GM10248 (cell line): ENCODE measurements around the gene RICTOR.
"Not testable (repeated sequence)": the region's sequence is repeated elsewhere in the genome, so short reads cannot be mapped to it uniquely, and the experiment has no call there.

Source experiments
- CTCF ChIA-PET: fragments of 300-600 bp; sonication (Branson Sonifier 250); formaldehyde crosslinking; extraction: SDS; loops from one replicate; lab custom pipeline; 2021; ENCODE audit warnings: antibody characterized with exemption; lab: Yijun Ruan, JAX
- POLR2A ChIA-PET: fragments of 350-650 bp; sonication (Branson Sonifier 250); formaldehyde crosslinking; extraction: SDS; loops from one replicate; lab custom pipeline; 2020; ENCODE audit warnings: antibody characterized with exemption; lab: Yijun Ruan, JAX
- DNase-seq: peaks from one replicate; pipeline ENCODE4 v3.0.0; 2012; ENCODE audit errors: extremely low spot score
- CTCF ChIP-seq: IDR thresholded peaks from 2 replicates; pipeline ENCODE4 v1.5.1; 2012; ENCODE audit warnings: mild to moderate bottlenecking, low read depth; ENCODE audit errors: extremely low read depth, missing control alignments, control extremely low read depth

The RICTOR gene

DNA sequence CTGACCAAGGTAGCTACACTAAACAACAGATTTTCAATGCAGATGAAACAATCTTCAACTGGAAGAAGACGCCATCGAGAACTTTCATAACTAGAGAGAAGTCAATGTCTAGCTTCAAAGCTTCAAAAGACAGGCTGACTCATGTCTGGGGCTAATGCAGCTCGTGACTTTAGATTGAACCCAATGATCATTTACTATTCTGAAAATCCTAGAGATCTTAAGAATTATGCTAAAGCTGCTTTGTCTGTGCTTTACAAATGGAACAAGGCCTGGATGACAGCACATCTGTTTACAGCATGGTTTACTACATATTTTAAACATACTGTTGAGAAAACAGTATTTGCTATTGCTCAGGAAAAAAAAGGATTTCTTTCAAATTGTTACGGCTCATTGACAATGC, 54.9 kb downstream of the RICTOR start:
- no peak for DNase-seq
- ChIA-PET CTCF (no interaction called here), POLR2A (no interaction called here)
- no peak for TF ChIP-seq CTCF

GRCh38 chr5:39017504-39017903, 56.7 kb downstream of the RICTOR start:
- CTCF ChIA-PET, result no interaction called here
- TF ChIP-seq CTCF, result no peak
- no peak for DNase-seq
- POLR2A ChIA-PET, result no interaction called here

- DNase-seq, result no peak
- TF ChIP-seq CTCF, result no peak
- ChIA-PET CTCF (no interaction called here), POLR2A (no interaction called here)
Measured at GRCh38 chr5:39016587-39017275, 57.5 kb downstream of the RICTOR start.

GRCh38 chr5:39015743-39016586, 58.2 kb downstream of the RICTOR start:
- no peak for DNase-seq
- ChIA-PET POLR2A (no interaction called here), CTCF (no interaction called here)
- TF ChIP-seq CTCF, result no peak

- CTCF ChIA-PET, result interaction anchor here (1.0 kb wide), 1 partner anchor 66 kb away, joined by 3 read pairs; no protein-coding TSS in a partner anchor
- no peak for DNase-seq
- POLR2A ChIA-PET, result no interaction called here
- TF ChIP-seq CTCF, result no peak
Measured at GRCh38 chr5:39014561-39014960, 59.6 kb downstream of the RICTOR start.

DNA sequence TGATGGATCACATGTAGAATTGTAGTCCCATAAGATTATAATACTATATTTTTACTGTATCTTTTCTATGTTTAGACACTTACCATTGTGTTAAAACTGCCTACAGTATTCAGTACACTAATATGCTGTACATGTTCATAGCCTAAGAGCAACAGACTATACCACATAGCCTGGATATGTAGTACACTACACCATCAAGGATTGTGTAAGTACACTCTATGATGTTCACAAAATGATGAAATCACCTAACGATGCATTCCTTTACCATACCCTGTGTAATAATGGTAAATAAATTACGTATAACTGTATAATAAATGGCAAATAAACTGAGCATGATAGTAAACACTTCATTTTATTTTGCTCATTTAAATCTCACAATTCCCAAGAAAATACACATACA, 60.3 kb downstream of the RICTOR start:
- no peak for TF ChIP-seq CTCF
- DNase-seq, result no peak
- CTCF ChIA-PET, result no interaction called here

GRCh38 chr5:39010958-39011357, 63.2 kb downstream of the RICTOR start:
- DNase-seq, CTCF ChIA-PET, POLR2A ChIA-PET: not testable (repeated sequence)

More for the DNA sequence above, 60.3 kb downstream of the RICTOR start:
- POLR2A ChIA-PET, result no interaction called here
